Neuronal stem cell (in vitro differentiated cells): ENCODE measurements around the gene MAPK4.

Experiments
- DNase-seq: peaks from one replicate; pipeline ENCODE4 v3.0.0-alpha.2; 2013; ENCODE audit warnings: low spot score
- H2AFZ ChIP-seq: one replicate; pipeline ENCODE4 v1.6.1; 2013; ENCODE audit warnings: mild to moderate bottlenecking, low read length, inconsistent platforms
- H2AK5ac ChIP-seq: 2 replicates; pipeline ENCODE4 v1.6.1; 2013; ENCODE audit warnings: low read depth, mild to moderate bottlenecking, inconsistent platforms, low read length, moderate library complexity, mixed read lengths
- H2BK120ac ChIP-seq: 2 replicates; pipeline ENCODE4 v1.6.1; 2013; ENCODE audit warnings: low read depth, mild to moderate bottlenecking, inconsistent platforms, low read length, moderate library complexity, mixed read lengths
- H2BK12ac ChIP-seq: one replicate; pipeline ENCODE4 v1.6.1; 2013; ENCODE audit warnings: low read length, inconsistent platforms
- H2BK15ac ChIP-seq: 2 replicates; pipeline ENCODE4 v1.6.1; 2013; ENCODE audit warnings: mild to moderate bottlenecking, low read length, inconsistent platforms, mixed read lengths
- H2BK5ac ChIP-seq: one replicate; pipeline ENCODE4 v1.6.1; 2013; ENCODE audit warnings: inconsistent platforms, mild to moderate bottlenecking, low read length, moderate library complexity
- H3K14ac ChIP-seq: one replicate; pipeline ENCODE4 v1.6.1; 2013; ENCODE audit warnings: low read length, inconsistent platforms
- H3K18ac ChIP-seq: 2 replicates; pipeline ENCODE4 v1.6.1; 2013; ENCODE audit warnings: low read length, inconsistent platforms
- H3K23ac ChIP-seq: 2 replicates; pipeline ENCODE4 v1.6.1; 2013; ENCODE audit warnings: low read depth, mild to moderate bottlenecking, mixed read lengths, low read length, inconsistent platforms; ENCODE audit not compliant: poor library complexity
- H3K27ac ChIP-seq: replicated peaks from 3 replicates; pipeline ENCODE4 v1.5.1; 2013; ENCODE audit warnings: low read length, inconsistent platforms
- H3K27me3 ChIP-seq, 3 experiments: 2 replicates each; pipeline ENCODE4 v1.6.1; 2013; ENCODE audit warnings: low read length in 3 of 3, mild to moderate bottlenecking in 2 of 3, inconsistent platforms in 1 of 3, low read depth in 1 of 3, mixed read lengths in 1 of 3, moderate library complexity in 1 of 3; ENCODE audit not compliant: control insufficient read depth in 3 of 3, insufficient read depth in 3 of 3
- H3K36me3 ChIP-seq, 2 donors: replicated peaks in 1 of 2; 2 replicates each; pipeline ENCODE4 v1.6.1; 2013; ENCODE audit warnings: low read length in 2 of 2; ENCODE audit not compliant: control insufficient read depth in 2 of 2, insufficient read depth in 2 of 2
- H3K4ac ChIP-seq: 2 replicates; pipeline ENCODE4 v1.6.1; 2013; ENCODE audit warnings: inconsistent platforms, mild to moderate bottlenecking, low read length, moderate library complexity
- H3K4me1 ChIP-seq, 2 donors: 1 replicate in 1 of 2; 2 replicates in 1 of 2; pipeline ENCODE4 v1.6.1; 2013; ENCODE audit warnings: low read length in 2 of 2, low read depth in 1 of 2; ENCODE audit not compliant: control insufficient read depth in 2 of 2, insufficient read depth in 1 of 2
- H3K4me2 ChIP-seq: one replicate; pipeline ENCODE4 v1.6.1; 2013; ENCODE audit warnings: mild to moderate bottlenecking, low read length, inconsistent platforms; ENCODE audit not compliant: insufficient read depth, poor library complexity, severe bottlenecking
- H3K4me3 ChIP-seq, 2 donors: 2 replicates each; pipeline ENCODE4 v1.5.1; 2013; ENCODE audit warnings: low read length in 2 of 2, mild to moderate bottlenecking in 2 of 2, inconsistent platforms in 1 of 2, moderate library complexity in 1 of 2
- H3K79me1 ChIP-seq: one replicate; pipeline ENCODE4 v1.6.1; 2013; ENCODE audit warnings: low read depth, mild to moderate bottlenecking, inconsistent platforms, low read length, moderate library complexity
- H3K9ac ChIP-seq: one replicate; pipeline ENCODE4 v1.6.1; 2013; ENCODE audit warnings: mild to moderate bottlenecking, low read depth, low read length, inconsistent platforms; ENCODE audit not compliant: poor library complexity
- H3K9me3 ChIP-seq, 2 donors: replicated peaks in 1 of 2; 2 replicates each; pipeline versions ENCODE3 to v1.6.1; 2013; ENCODE audit warnings: low read length in 2 of 2, mild to moderate bottlenecking in 2 of 2, inconsistent platforms in 1 of 2, low read depth in 1 of 2, mixed read lengths in 1 of 2, moderate library complexity in 1 of 2; ENCODE audit not compliant: control insufficient read depth in 2 of 2, insufficient read depth in 1 of 2
- H4K8ac ChIP-seq: one replicate; pipeline ENCODE4 v1.6.1; 2013; ENCODE audit warnings: low read depth, mild to moderate bottlenecking, inconsistent platforms, low read length, moderate library complexity
- H4K91ac ChIP-seq: one replicate; pipeline ENCODE4 v1.6.1; 2013; ENCODE audit warnings: low read length, low read depth, mild to moderate bottlenecking, inconsistent platforms; ENCODE audit not compliant: poor library complexity
- WGBS, 2 donors: extraction: QIAGEN DNeasy Blood & Tissue Kit; methylation state at CpG; one replicate each; pipeline ENCODE4 v1.1.7; 2013; ENCODE audit warnings: missing lambda C conversion rate in 2 of 2, mixed read lengths in 1 of 2; ENCODE audit not compliant: insufficient read length in 2 of 2, insufficient replicate concordance in 1 of 2; ENCODE audit errors: extremely low coverage in 2 of 2; 5-methylcytosine and 5-hydroxymethylcytosine counted together

Gene MAPK4

DNA sequence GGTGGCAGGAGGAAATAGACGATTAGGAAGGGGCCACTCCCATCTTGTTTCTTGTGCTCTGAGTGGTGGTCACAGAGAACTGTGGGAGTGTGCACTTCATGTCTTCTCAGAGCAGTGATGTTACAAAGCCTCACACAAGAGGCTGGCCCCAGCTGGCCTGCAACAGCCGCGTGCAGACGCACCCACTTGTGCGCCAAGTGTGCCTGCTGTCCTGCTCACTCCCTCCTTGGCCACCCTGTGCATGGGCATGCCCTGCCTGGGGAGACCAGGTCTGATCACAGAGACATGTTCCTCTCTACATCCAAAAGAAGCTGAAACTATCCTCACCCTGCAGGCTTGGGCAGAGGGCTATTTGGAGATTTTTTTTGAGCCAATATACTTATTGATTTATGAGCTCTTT lies 151.5 kb downstream of the MAPK4 start:
- no peak for DNase-seq
- peak overlapping the region; percentile 38 for H3K18ac ChIP-seq
- H3K4me3 ChIP-seq, result peak overlapping the region in 1 of 2 donors; percentile 55
- no peak overlapping the region for H2AK5ac ChIP-seq
- H2BK120ac ChIP-seq, result no peak overlapping the region
- peaks cover 8 to 10% of the 10 kb centered on the region in 2 donors for H3K4me1 ChIP-seq
- no peak overlapping the region for H2BK5ac ChIP-seq
- no CpG with 5 or more reads among the region's 5 CpGs for WGBS, 2 donors
- no peak overlapping the region for H3K23ac ChIP-seq
- H3K27ac ChIP-seq, result no peak overlapping the region
- H3K14ac ChIP-seq, result no peak overlapping the region
- H3K9me3 ChIP-seq, result peaks cover 0 to 5% of the 10 kb centered on the region in 2 donors
- H3K79me1 ChIP-seq, result no peaks in the 10 kb centered on the region
- peaks cover 0 to 2% of the 10 kb centered on the region in 2 donors for H3K36me3 ChIP-seq
- H3K9ac ChIP-seq, result no peak overlapping the region
- no peak overlapping the region for H3K4ac ChIP-seq
- no peak overlapping the region for H4K91ac ChIP-seq
- no peak overlapping the region for H2AFZ ChIP-seq
- no peak overlapping the region for H4K8ac ChIP-seq
- no peak overlapping the region for H3K4me2 ChIP-seq
- H2BK12ac ChIP-seq, result no peak overlapping the region
- no peaks in the 10 kb centered on the region for H3K27me3 ChIP-seq
- no peak overlapping the region for H2BK15ac ChIP-seq

GRCh38 chr18:50715919-50716318 lies 156.0 kb downstream of the MAPK4 start:
- peak overlapping the region; percentile 50 for H3K9ac ChIP-seq
- H2AFZ ChIP-seq, result no peak overlapping the region
- no peak overlapping the region for H3K4ac ChIP-seq
- no peak overlapping the region for H2BK120ac ChIP-seq
- H3K27me3 ChIP-seq, result no peaks in the 10 kb centered on the region
- no peak overlapping the region for H2BK5ac ChIP-seq
- H3K9me3 ChIP-seq, result peaks cover 0 to 5% of the 10 kb centered on the region in 2 donors
- no peaks in the 10 kb centered on the region for H3K79me1 ChIP-seq
- peaks cover 0 to 2% of the 10 kb centered on the region in 2 donors for H3K36me3 ChIP-seq
- no peak overlapping the region for H3K4me3 ChIP-seq
- no peak overlapping the region for H4K8ac ChIP-seq
- no peak for DNase-seq
- no peak overlapping the region for H3K14ac ChIP-seq
- H2BK12ac ChIP-seq, result no peak overlapping the region
- no CpG with 5 or more reads among the region's 7 CpGs for WGBS, 2 donors
- H2BK15ac ChIP-seq, result no peak overlapping the region
- H3K4me2 ChIP-seq, result no peak overlapping the region
- no peak overlapping the region for H3K27ac ChIP-seq
- H4K91ac ChIP-seq, result no peak overlapping the region
- H3K4me1 ChIP-seq, result peaks cover 5 to 8% of the 10 kb centered on the region in 2 donors
- H3K23ac ChIP-seq, result no peak overlapping the region
- no peak overlapping the region for H3K18ac ChIP-seq
- H2AK5ac ChIP-seq, result no peak overlapping the region

GRCh38 chr18:50716902-50717301 lies 157.0 kb downstream of the MAPK4 start:
- peaks cover 0 to 2% of the 10 kb centered on the region in 2 donors for H3K36me3 ChIP-seq
- no peaks in the 10 kb centered on the region for H3K79me1 ChIP-seq
- H3K27me3 ChIP-seq, result no peaks in the 10 kb centered on the region
- H3K4me1 ChIP-seq, result peaks cover 1 to 7% of the 10 kb centered on the region in 2 donors
- peak overlapping the region; percentile 23 for H2AK5ac ChIP-seq
- no peak overlapping the region for H4K8ac ChIP-seq
- no peak overlapping the region for H3K4ac ChIP-seq
- H3K9me3 ChIP-seq, result peaks cover 0 to 5% of the 10 kb centered on the region in 2 donors
- no peak overlapping the region for H2BK12ac ChIP-seq
- peak overlapping the region; percentile 50 for H3K9ac ChIP-seq
- H3K14ac ChIP-seq, result no peak overlapping the region
- DNase-seq, result no peak
- no peak overlapping the region for H3K27ac ChIP-seq
- no peak overlapping the region for H2BK15ac ChIP-seq
- peak overlapping the region; percentile 27 for H3K18ac ChIP-seq
- no peak overlapping the region for H3K4me3 ChIP-seq
- peak overlapping the region; percentile 61 for H3K23ac ChIP-seq
- H2BK5ac ChIP-seq, result no peak overlapping the region
- H2AFZ ChIP-seq, result no peak overlapping the region
- no peak overlapping the region for H2BK120ac ChIP-seq
- whole genome bisulfite sequencing, 2 donors, result no CpG with 5 or more reads among the region's 4 CpGs
- H3K4me2 ChIP-seq, result no peak overlapping the region
- no peak overlapping the region for H4K91ac ChIP-seq

- H3K14ac ChIP-seq, result no peak overlapping the region
- no peaks in the 10 kb centered on the region for H3K27me3 ChIP-seq
- DNase-seq, result no peak
- H4K8ac ChIP-seq, result no peak overlapping the region
- no peak overlapping the region for H3K4ac ChIP-seq
- no peak overlapping the region for H3K4me2 ChIP-seq
- no peak overlapping the region for H3K23ac ChIP-seq
- H2AFZ ChIP-seq, result no peak overlapping the region
- H3K18ac ChIP-seq, result no peak overlapping the region
- H3K27ac ChIP-seq, result no peak overlapping the region
- no peak overlapping the region for H2BK5ac ChIP-seq
- H2AK5ac ChIP-seq, result no peak overlapping the region
- peaks cover 0 to 5% of the 10 kb centered on the region in 2 donors for H3K9me3 ChIP-seq
- no peak overlapping the region for H2BK12ac ChIP-seq
- no peak overlapping the region for H2BK15ac ChIP-seq
- H2BK120ac ChIP-seq, result no peak overlapping the region
- no peak overlapping the region for H3K9ac ChIP-seq
- no CpG with 5 or more reads among the region's 2 CpGs for WGBS, 2 donors
- H3K36me3 ChIP-seq, result peaks cover 0 to 4% of the 10 kb centered on the region in 2 donors
- no peaks in the 10 kb centered on the region for H3K79me1 ChIP-seq
- no peak overlapping the region for H4K91ac ChIP-seq
- H3K4me1 ChIP-seq, result peaks cover 1% of the 10 kb centered on the region in 2 donors
- H3K4me3 ChIP-seq, result no peak overlapping the region
Observed at GRCh38 chr18:50717563-50717962, 157.7 kb downstream of the MAPK4 start.
